Adipose tissue (tissue), 3 donors: ENCODE measurements around the gene MMP19. TPM values are rescaled to one million over a fixed set of nuclear protein-coding genes. Genes with fewer than 3 reads are reported as not detected.
A peak's percentile ranks its signal among the peaks of the same experiment; 100 is the strongest.

Experiments used
- H3K27ac ChIP-seq: one replicate; pipeline ENCODE4 v1.5.1; 2013; ENCODE audit warnings: low read depth, low read length
- WGBS, 3 donors: extraction: QIAGEN DNeasy Blood & Tissue Kit; methylation state at CpG; one replicate each; pipeline ENCODE4 v1.1.7; 2013; 5-methylcytosine and 5-hydroxymethylcytosine counted together
- polyA plus RNA-seq, 3 donors: library from polyadenylated mRNA; stranded (reverse); fragments of 200-250 nt; gene quantifications; one replicate each; pipeline ENCODE4 v1.2.3, GENCODE V29; 2013
- donor health status: healthy with polysubstance abuse.
- donor health status: Bipolar disorder and iron deficiency.
- donor health status: healthy.

MMP19 gene
- polyA plus RNA-seq, 3 donors = 4.4 to 100 (median 39.6) TPM

- WGBS, 3 donors = 63 to 74% (median 73%) methylated on average over 6 of the region's 6 CpGs
- H3K27ac ChIP-seq = no peak overlapping the region
Observed at GRCh38 chr12:55818886-55819285, 23.9 kb downstream of the MMP19 start.

GRCh38 chr12:55818140-55818728, 24.5 kb downstream of the MMP19 start:
- no peak overlapping the region for H3K27ac ChIP-seq
- WGBS, 3 donors = 1 to 2% (median 1%) methylated on average over 17 of the region's 17 CpGs

DNA sequence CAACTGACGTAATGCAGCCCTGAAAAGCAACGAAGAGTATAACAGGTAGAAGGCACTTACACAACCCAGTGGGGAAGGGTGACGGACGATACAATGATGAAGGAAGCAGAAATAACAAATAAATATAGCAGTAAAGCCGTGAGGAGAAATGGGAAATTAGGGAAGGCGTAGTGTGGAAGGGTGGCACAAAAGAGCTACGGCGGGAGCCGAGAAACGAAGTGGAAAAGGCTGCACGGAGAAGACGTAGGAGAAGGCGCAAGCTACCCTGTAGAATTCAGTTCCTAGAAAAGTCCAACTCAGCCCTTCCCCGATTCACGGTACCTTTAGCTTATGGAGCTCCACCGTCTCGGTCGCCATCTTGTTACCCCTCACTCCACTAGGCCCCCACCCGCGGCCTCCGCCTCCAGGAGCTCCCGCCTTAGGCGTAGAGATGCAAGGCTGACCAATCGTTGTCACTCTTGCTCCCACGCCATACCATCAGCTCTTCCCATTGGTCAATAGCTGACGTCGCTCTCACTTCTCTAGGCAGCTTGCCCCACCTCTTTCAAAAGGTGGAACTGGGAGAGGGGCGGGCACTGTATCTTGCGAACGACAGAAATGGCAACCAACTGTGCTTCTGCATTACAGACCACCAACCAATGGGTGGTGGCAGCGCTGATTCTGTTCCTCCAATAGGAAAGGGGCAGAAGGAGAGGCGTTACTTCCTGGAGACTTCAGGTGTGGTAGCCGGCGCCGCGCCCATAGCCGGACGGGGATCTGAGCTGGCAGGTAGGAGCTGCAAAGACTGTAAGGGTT, 25.2 kb downstream of the MMP19 start, which contains the start of the genes ORMDL2 and SARNP:
Gene ORMDL2 (plus strand): TSS at position 697 of the 795 bp plus-strand sequence. CDS start 959 bp downstream, outside the sequence.
Gene SARNP (minus strand): TSS at position 380 of the 795 bp plus-strand sequence. CDS start 23 bp downstream, at position 357.
- 0 to 1% (median 0%) methylated on average over 38 of the region's 38 CpGs for WGBS, 3 donors

GRCh38 chr12:55816881-55817344, 25.8 kb downstream of the MMP19 start:
- peak overlapping the region; percentile 24 for H3K27ac ChIP-seq
- WGBS, 3 donors = 1% methylated on average over 14 of the region's 14 CpGs

More for the DNA sequence above, 25.2 kb downstream of the MMP19 start, which contains the start of the genes ORMDL2 and SARNP:
- H3K27ac ChIP-seq = peak within 1 kb of the TSS; percentile 24

DNA sequence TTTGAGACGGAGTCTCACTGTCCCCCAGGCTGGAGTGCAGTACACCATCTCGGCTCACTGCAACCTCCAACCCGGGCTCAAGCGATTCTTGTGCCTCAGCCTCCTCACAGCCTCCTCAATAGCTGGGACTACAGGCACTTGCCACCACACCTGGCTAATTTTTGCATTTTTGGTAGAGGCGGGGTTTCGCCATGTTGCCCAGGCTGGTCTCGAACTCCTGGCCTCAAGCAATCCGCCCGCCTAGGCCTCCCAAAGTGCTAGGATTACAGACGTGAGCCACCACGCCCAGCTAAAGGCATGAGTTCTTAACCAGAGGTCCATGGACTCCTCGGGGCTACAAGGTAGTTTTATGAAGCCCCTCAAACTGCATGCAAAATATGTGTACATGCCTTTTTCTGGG, 27.3 kb downstream of the MMP19 start:
- H3K27ac ChIP-seq = no peak overlapping the region
- WGBS, 3 donors = 85 to 87% (median 85%) methylated on average over 12 of the region's 12 CpGs

DNA sequence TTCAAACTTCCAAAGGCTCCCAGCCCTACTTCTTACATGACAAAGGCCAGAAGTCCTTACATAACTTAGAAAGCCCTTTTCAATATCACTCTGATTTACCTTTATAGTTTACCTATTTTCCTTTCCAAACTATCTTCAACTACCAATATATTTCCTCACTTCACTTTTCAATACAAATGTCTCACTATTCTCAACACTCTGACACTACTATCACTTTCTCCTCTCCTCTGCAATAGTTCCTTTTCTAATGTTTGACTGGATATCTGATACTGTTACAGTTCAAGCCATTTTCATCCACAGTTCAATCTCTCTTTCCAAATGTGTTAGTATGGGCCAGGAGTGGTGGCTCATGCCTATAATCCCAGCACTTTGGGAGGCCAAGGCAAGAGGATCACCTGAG, 28.5 kb downstream of the MMP19 start:
- no peak overlapping the region for H3K27ac ChIP-seq

GRCh38 chr12:55812088-55812487, 30.6 kb downstream of the MMP19 start:
- no peak overlapping the region for H3K27ac ChIP-seq
- 13 to 48% (median 30%) methylated on average over 1 of the region's 1 CpG for WGBS, 3 donors

DNA sequence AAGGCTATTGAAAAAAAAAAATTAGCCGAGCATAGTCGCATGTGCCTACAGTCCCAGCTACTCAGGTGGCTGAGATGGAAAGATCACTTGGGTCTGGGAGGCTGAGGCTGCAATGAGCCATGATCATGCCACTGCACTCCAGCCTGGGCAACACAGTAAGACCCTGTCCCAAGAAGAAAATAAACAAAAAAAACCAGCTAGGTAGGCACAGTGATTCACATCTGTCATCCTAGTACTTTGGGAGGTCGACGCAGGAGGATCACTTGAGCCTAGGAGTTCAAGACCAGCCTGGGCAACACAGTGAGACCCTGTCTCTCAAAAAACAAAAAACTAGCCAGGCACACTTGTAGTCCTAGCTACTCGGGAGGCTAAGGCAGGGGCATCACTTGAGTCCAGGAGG, 33.5 kb downstream of the MMP19 start:
- 80 to 86% (median 84%) methylated on average over 5 of the region's 5 CpGs for WGBS, 3 donors
- H3K27ac ChIP-seq = no peak overlapping the region

- H3K27ac ChIP-seq = no peak overlapping the region
- WGBS, 3 donors = 88 to 95% (median 95%) methylated on average over 8 of the region's 8 CpGs
Observed at GRCh38 chr12:55806982-55807381, 35.8 kb downstream of the MMP19 start.

GRCh38 chr12:55797550-55797949, 45.2 kb downstream of the MMP19 start:
- no peak overlapping the region for H3K27ac ChIP-seq
- WGBS, 3 donors = 72 to 79% (median 75%) methylated on average over 4 of the region's 4 CpGs

GRCh38 chr12:55797068-55797467, 45.7 kb downstream of the MMP19 start:
- WGBS, 3 donors = 42 to 53% (median 45%) methylated on average over 5 of the region's 5 CpGs
- no peak overlapping the region for H3K27ac ChIP-seq

GRCh38 chr12:55795950-55796349, 46.8 kb downstream of the MMP19 start:
- H3K27ac ChIP-seq = no peak overlapping the region

GRCh38 chr12:55789893-55790292, 52.8 kb downstream of the MMP19 start:
- 93 to 96% (median 94%) methylated on average over 4 of the region's 4 CpGs for WGBS, 3 donors
- no peak overlapping the region for H3K27ac ChIP-seq

- no peak overlapping the region for H3K27ac ChIP-seq
- 81 to 88% (median 87%) methylated on average over 2 of the region's 2 CpGs for WGBS, 3 donors
Observed at GRCh38 chr12:55789171-55789570, 53.6 kb downstream of the MMP19 start.

- no peak overlapping the region for H3K27ac ChIP-seq
- 87 to 92% (median 92%) methylated on average over 7 of the region's 7 CpGs for WGBS, 3 donors
Observed at GRCh38 chr12:55788546-55788945, 54.2 kb downstream of the MMP19 start.

Other genes starting within 250 kb of the MMP19 start
- not detected for gene OR10P1, start 206.0 kb downstream of the MMP19 start, polyA plus RNA-seq
- 100 to 1,000 TPM in 2 of 3 donors, 10 to 100 TPM in 1; 71.2 to 591 (median 227) TPM for gene ITGA7, start 135.0 kb downstream of the MMP19 start, polyA plus RNA-seq
- gene BLOC1S1, start 126.9 kb downstream of the MMP19 start, polyA plus RNA-seq = 100 to 1,000 TPM; 103 to 323 (median 288) TPM
- 100 to 1,000 TPM in 1 of 3 donors, 10 to 100 TPM in 1, 1 to 10 TPM in 1; 9.1 to 172 (median 48.9) TPM for gene RDH5, start 122.5 kb downstream of the MMP19 start, polyA plus RNA-seq
- 1,000 to 10,000 TPM in 2 of 3 donors, 100 to 1,000 TPM in 1; 611 to 1,583 (median 1,331) TPM for gene CD63, start 113.9 kb downstream of the MMP19 start, polyA plus RNA-seq
- gene GDF11, start 99.8 kb downstream of the MMP19 start, polyA plus RNA-seq = 10 to 100 TPM in 1 of 3 donors, 1 to 10 TPM in 2; 1.5 to 10.2 (median 2.2) TPM
- gene SARNP, start 25.2 kb downstream of the MMP19 start, polyA plus RNA-seq = 10 to 100 TPM; 40.8 to 85.6 (median 65.7) TPM
- 10 to 100 TPM; 18.8 to 63.0 (median 27.2) TPM for gene ORMDL2, start 24.9 kb downstream of the MMP19 start, polyA plus RNA-seq
- gene DNAJC14, start 13.3 kb downstream of the MMP19 start, polyA plus RNA-seq = 10 to 100 TPM; 10.6 to 17.5 (median 15.2) TPM
- gene PYM1, start 85.0 kb upstream of the MMP19 start, polyA plus RNA-seq = 10 to 100 TPM; 16.8 to 33.6 (median 26.2) TPM
- 10 to 100 TPM; 16.9 to 21.4 (median 17.4) TPM for gene DGKA, start 88.2 kb upstream of the MMP19 start, polyA plus RNA-seq
- 1 to 10 TPM in 2 of 3 donors, under 1 TPM in 1; 0.42 to 2.9 (median 1.7) TPM for gene PMEL, start 123.1 kb upstream of the MMP19 start, polyA plus RNA-seq
- 10 to 100 TPM in 2 of 3 donors, 1 to 10 TPM in 1; 9.2 to 20.8 (median 16.8) TPM for gene CDK2, start 123.9 kb upstream of the MMP19 start, polyA plus RNA-seq
- 10 to 100 TPM; 28.5 to 66.8 (median 47.4) TPM for gene RAB5B, start 131.1 kb upstream of the MMP19 start, polyA plus RNA-seq
- gene SUOX, start 154.3 kb upstream of the MMP19 start, polyA plus RNA-seq = 10 to 100 TPM in 2 of 3 donors, 1 to 10 TPM in 1; 10.0 to 27.8 (median 15.7) TPM
- gene IKZF4, start 178.1 kb upstream of the MMP19 start, polyA plus RNA-seq = 1 to 10 TPM; 1.5 to 4.9 (median 4.8) TPM
- 1,000 to 10,000 TPM; 1,111 to 1,459 (median 1,152) TPM for gene RPS26, start 199.0 kb upstream of the MMP19 start, polyA plus RNA-seq
- gene ERBB3, start 237.2 kb upstream of the MMP19 start, polyA plus RNA-seq = 10 to 100 TPM in 1 of 3 donors, 1 to 10 TPM in 2; 2.0 to 28.8 (median 4.5) TPM